GM12801 (cell line): ENCODE results near the gene RPP25L.

Experiments
- CTCF ChIP-seq: IDR thresholded peaks from one replicate; pipeline ENCODE4 v1.5.1; 2011; ENCODE audit warnings: control low read depth; ENCODE audit not compliant: insufficient read length; ENCODE audit errors: extremely low read depth

Gene RPP25L

GRCh38 chr9:34601937-34602573, 9.8 kb downstream of the RPP25L start:
- no peak for TF ChIP-seq CTCF

- TF ChIP-seq CTCF = no peak
These were observed 11.0 kb downstream of the RPP25L start for GRCh38 chr9:34600908-34601307.

GRCh38 chr9:34599546-34599945, 12.4 kb downstream of the RPP25L start:
- TF ChIP-seq CTCF = no peak

- no peak for TF ChIP-seq CTCF
These were observed 17.7 kb downstream of the RPP25L start for GRCh38 chr9:34594177-34594576.

GRCh38 chr9:34592895-34593601, 18.8 kb downstream of the RPP25L start:
- no peak for TF ChIP-seq CTCF

GRCh38 chr9:34591917-34592866, 19.7 kb downstream of the RPP25L start:
- no peak for TF ChIP-seq CTCF
